ENCODE data around the gene LAMA3. TPM values are rescaled to one million over a fixed set of nuclear protein-coding genes. Genes with fewer than 3 reads are reported as not detected.

Gene LAMA3
- total RNA-seq, 1 experiment from 2014 or later = 8.1 TPM

- ChIA-PET CTCF (interaction anchor here (0.5 to 1.0 kb wide), 4 partner anchors 20 to 205 kb away, joined by 3 read pairs; no protein-coding TSS in a partner anchor), POLR2A (no interaction called here)
- Histone ChIP-seq H3K27me3 (ENCODE audit: control insufficient read depth, insufficient read depth, low read length) (peaks cover 5% of the 10 kb centered on the region; the same call in 1 of the 2 replicates), H3K9me3 (ENCODE audit: control insufficient read depth, insufficient read depth, low read depth, low read length) (no peaks in the 10 kb centered on the region), H3K36me3 (ENCODE audit: control insufficient read depth, insufficient read depth, low read length) (no peaks in the 10 kb centered on the region), H3K4me1 (ENCODE audit: control insufficient read depth, insufficient read depth, low read length) (no peaks in the 10 kb centered on the region), H3K4me3 (ENCODE audit: low read depth in 2 of 2, low read length in 2 of 2) (no peak overlapping the region), H3K27ac (ENCODE audit: low read length) (no peak overlapping the region)
- DNase-seq (ENCODE audit: low read depth, low spot score) = peak; percentile 43
- BruUV-seq (replicated peaks) = no TSS peak
- TF ChIP-seq SIN3A (IDR thresholded peaks at IDR 0.05; ENCODE audit: borderline replicate concordance, insufficient read depth, low read depth, low read length) (no peak), TCF7L2 (IDR thresholded peaks at IDR 0.05; ENCODE audit: low read depth, low read length) (no peak), CTCF (IDR thresholded peaks at IDR 0.05) (peak; percentile 93), REST (IDR thresholded peaks at IDR 0.05; ENCODE audit: insufficient read depth in 1 of 2, low read depth in 2 of 2, low read length in 1 of 2) (no peak), POLR2AphosphoS5 (IDR thresholded peaks at IDR 0.05; ENCODE audit: low read depth, low read length) (no peak)
- intact Hi-C loops (cut with micrococcal nuclease; ENCODE audit: unreplicated experiment) (loop anchor here (5.0 kb wide), 1 partner anchor 96 kb away; no protein-coding TSS in a partner anchor), in situ Hi-C loops (cut with HindIII; ENCODE audit: low pct_unique_long_range_greater_than_20kb, low sequenced_read_pairs) (no loop called here)
- ATAC-seq = peak; percentile 87
Observed at GRCh38 chr18:23918395-23919032, 229.3 kb downstream of the LAMA3 start.

- no TSS peak for BruUV-seq (replicated peaks)
- ChIA-PET POLR2A (no interaction called here), CTCF (no interaction called here)
- no peaks in the 10 kb centered on the region for H3K9me3 ChIP-seq (ENCODE audit: control insufficient read depth, insufficient read depth, low read depth, low read length)
- TF ChIP-seq SIN3A (IDR thresholded peaks at IDR 0.05; ENCODE audit: borderline replicate concordance, insufficient read depth, low read depth, low read length) = no peak
- TF ChIP-seq TCF7L2 (IDR thresholded peaks at IDR 0.05; ENCODE audit: low read depth, low read length) = no peak
- no peak for TF ChIP-seq CTCF (IDR thresholded peaks at IDR 0.05)
- TF ChIP-seq POLR2AphosphoS5 (IDR thresholded peaks at IDR 0.05; ENCODE audit: low read depth, low read length) = no peak
- no peak for TF ChIP-seq REST (IDR thresholded peaks at IDR 0.05; ENCODE audit: insufficient read depth in 1 of 2, low read depth in 2 of 2, low read length in 1 of 2)
- H3K27ac ChIP-seq (ENCODE audit: low read length) = no peak overlapping the region
- intact Hi-C loops (cut with micrococcal nuclease; ENCODE audit: unreplicated experiment) (no loop called here), in situ Hi-C loops (cut with HindIII; ENCODE audit: low pct_unique_long_range_greater_than_20kb, low sequenced_read_pairs) (no loop called here)
- DNase-seq (ENCODE audit: low read depth, low spot score) = no peak
- ATAC-seq = no peak
- no peak overlapping the region for H3K4me3 ChIP-seq (ENCODE audit: low read depth in 2 of 2, low read length in 2 of 2)
- H3K27me3 ChIP-seq (ENCODE audit: control insufficient read depth, insufficient read depth, low read length) = peaks cover 5% of the 10 kb centered on the region; the same call in 1 of the 2 replicates
- no peaks in the 10 kb centered on the region for H3K36me3 ChIP-seq (ENCODE audit: control insufficient read depth, insufficient read depth, low read length)
- H3K4me1 ChIP-seq (ENCODE audit: control insufficient read depth, insufficient read depth, low read length) = no peaks in the 10 kb centered on the region
Observed at GRCh38 chr18:23920054-23920453, 230.8 kb downstream of the LAMA3 start.

All from Panc1 (cell line).